Endothelial cell of coronary artery (primary cell): ENCODE measurements around the gene CRHR2. TPM values are rescaled to one million over a fixed set of nuclear protein-coding genes. Genes with fewer than 3 reads are reported as not detected.

ENCODE experiments used
- total RNA-seq: library from RNA; depleted of rRNA; stranded (reverse); fragments of >200 nt; gene quantifications from 2 replicates; pipeline ENCODE4 v1.2.3, GENCODE V29; 2014

The CRHR2 gene
- total RNA-seq = not detected in 2 replicates

GRCh38 chr7:30682212-30683083 is at the start of gene CRHR2:
TSS of gene CRHR2 (minus strand) at chr7:30682456. CDS start at chr7:30682280, 176 bp downstream.

Other genes starting within 250 kb of the CRHR2 start
- gene NOD1, start 203.7 kb downstream of the CRHR2 start, total RNA-seq = 15.2 and 16.9 TPM in 2 replicates
- 34.6 and 35.0 TPM in 2 replicates for gene GGCT, start 177.6 kb downstream of the CRHR2 start, total RNA-seq
- gene GARS1, start 87.6 kb downstream of the CRHR2 start, total RNA-seq = 127 and 194 TPM in 2 replicates
- gene INMT, start 69.7 kb upstream of the CRHR2 start, total RNA-seq = 0.28 TPM in 1 of 2 replicates, not detected in the other
- 2.6 and 4.0 TPM in 2 replicates for gene MINDY4, start 89.0 kb upstream of the CRHR2 start, total RNA-seq
- gene AQP1, start 229.4 kb upstream of the CRHR2 start, total RNA-seq = 14.2 TPM in 2 replicates